Left ventricle myocardium superior (tissue), 1 donor: ENCODE results near the gene ZNF485. TPM values are rescaled to one million over a fixed set of nuclear protein-coding genes. Genes with fewer than 3 reads are reported as not detected.
"Not testable (repeated sequence)": the region's sequence is repeated elsewhere in the genome, so short reads cannot be mapped to it uniquely, and the experiment has no call there.

Experiments used
- ATAC-seq: fragments of 200-7000 bp; cut with Tn5 transposase; one replicate; pipeline ENCODE4 v1.9.1; 2020; ENCODE audit warnings: mild to moderate bottlenecking, moderate library complexity
- DNase-seq: peaks from one replicate; pipeline ENCODE4 v3.0.0-alpha.2; 2020
- intact Hi-C: fragments of 100-400 bp; cut with micrococcal nuclease; formaldehyde crosslinking; loops from one replicate; pipeline ENCODE4 v1.11.0; 2022
- total RNA-seq: library from RNA; stranded (reverse); fragmentation: NEBNext Ultra II Directional; extraction: Animal tissue kit (Norgen Biotek cat#: 25700); gene quantifications from one replicate; pipeline ENCODE4 v1.2.1, GENCODE V29; 2021
- donor health status: DM: no; HTN: yes; CAD: no; lungs with severe emphysema.

The ZNF485 gene
- total RNA-seq, 1 donor from 2014 or later: 1.1 TPM

DNA sequence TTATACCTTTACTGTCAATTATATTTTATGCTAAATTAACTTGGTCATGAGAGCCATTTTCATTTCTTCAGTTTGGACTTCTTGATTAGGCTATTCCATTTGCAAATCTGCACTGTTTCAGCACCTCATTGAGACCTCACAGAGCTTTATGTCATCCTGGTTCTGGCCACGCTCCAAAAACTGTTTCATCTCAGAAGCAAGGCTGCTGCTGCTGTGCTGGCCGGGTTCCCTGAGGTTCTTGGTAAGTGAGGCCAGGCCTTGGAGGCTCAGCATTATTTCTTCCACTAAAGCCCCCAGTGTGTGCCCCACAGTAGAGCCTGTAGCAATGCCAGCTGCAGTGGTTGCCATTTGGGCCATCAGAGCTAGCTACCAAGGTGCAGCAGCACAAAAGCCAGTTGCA lies 7.8 kb upstream of the ZNF485 start:
- intact Hi-C loops: no loop called here
- DNase-seq (peak; percentile 46), ATAC-seq (peak; percentile 75)

DNA sequence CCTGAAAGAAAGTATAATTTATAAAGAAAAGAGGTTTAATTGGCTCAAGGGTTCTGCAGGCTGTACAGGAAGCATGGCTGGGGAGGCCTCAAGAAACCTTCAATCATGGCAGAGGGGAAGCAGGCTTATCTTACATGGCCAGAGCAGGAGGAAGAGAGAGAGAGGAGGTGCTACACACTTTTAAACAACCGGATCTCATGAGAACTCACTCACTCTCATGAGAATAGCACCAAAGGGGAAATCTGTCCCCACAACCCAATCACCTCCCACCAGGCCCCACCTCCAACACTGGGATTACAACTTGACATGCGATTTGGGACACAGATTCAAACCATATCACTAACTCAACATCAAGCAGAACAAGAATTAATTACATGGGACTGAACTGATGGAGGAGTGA lies 6.9 kb upstream of the ZNF485 start:
- ATAC-seq (no peak), DNase-seq (no peak)
- intact Hi-C loops: no loop called here

DNA sequence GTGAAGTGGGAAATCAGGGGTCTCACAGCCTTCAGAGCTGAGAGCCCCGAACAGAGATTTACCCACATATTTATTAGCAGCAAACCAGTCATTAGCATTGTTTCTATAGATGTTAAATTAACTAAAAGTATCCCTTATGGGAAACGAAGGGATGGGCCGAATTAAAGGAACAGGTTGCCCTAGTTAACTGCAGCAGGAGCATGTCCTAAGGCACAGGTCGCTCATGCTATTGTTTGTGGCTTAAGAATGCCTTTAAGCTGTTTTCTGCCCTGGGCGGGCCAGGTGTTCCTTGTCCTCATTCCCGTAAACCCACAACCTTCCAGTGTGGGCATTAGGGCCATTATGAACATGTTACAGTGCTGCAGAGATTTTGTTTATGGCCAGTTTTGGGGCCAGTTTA lies 4.7 kb upstream of the ZNF485 start:
- ATAC-seq, DNase-seq, intact Hi-C loops: not testable (repeated sequence)

DNA sequence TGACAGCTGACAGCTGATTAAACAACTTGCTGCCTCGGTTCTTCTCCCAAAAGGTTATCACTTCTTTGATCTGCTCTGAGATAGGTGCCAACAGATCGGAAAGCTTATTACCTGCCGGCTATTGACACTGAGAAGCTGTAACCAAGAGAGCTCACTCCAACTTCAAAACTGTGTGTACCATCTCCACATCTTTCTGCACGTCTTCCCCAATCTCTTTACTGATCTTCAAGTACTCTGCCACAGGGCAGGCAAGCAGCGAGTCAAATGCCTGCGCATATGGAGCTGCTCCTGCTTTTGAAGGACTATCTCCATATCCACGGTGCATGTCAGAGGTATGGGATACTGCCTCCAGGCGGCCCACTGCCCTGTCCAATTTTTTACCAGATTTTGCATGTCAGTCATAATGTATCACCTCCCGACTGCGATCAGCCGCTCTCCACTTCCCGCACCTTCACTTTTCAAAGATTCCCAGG lies 352 bp upstream of the ZNF485 start:
- intact Hi-C loops: no loop called here
- ATAC-seq (peak; percentile 48), DNase-seq (no peak)

DNA sequence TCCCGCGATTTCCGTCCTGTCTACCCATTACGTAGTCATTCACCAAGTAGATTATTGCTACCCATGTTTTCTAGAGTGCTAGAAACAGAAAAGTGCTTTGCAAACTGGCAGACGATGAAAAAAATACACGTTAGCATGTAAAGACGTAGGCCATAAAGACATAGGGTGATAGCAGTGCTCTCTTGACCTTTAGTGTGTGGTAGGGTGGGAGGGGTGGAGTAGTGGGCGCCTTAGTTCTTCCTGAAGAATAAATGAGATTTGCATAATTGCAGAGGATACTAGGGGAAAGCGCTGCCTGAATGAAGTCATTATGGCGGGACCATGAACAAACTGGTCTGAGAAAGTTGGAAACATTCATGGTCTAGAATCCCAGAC lies 948 bp downstream of the ZNF485 start:
- intact Hi-C loops: no loop called here
- ATAC-seq (no peak), DNase-seq (no peak)

DNA sequence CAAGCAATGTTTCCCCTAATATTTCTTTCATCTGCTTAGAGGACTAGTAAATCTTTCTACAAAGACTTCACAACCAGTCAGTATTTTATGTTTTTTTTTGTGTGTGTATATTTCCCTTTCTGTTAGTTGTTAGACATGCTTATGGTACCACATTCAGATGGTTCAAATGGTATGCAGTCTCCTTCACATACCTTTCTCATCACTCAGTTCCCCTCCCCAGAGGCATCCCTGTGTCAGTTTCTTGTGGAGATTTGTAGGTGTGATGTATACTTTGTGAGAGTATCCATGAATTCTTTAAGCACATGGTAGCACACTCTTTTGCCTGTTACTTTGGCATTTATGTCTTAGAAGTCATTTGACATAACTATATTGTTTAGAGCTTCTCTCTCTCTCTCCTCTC lies 4.4 kb downstream of the ZNF485 start:
- ATAC-seq (no peak), DNase-seq (no peak)
- intact Hi-C loops: no loop called here

DNA sequence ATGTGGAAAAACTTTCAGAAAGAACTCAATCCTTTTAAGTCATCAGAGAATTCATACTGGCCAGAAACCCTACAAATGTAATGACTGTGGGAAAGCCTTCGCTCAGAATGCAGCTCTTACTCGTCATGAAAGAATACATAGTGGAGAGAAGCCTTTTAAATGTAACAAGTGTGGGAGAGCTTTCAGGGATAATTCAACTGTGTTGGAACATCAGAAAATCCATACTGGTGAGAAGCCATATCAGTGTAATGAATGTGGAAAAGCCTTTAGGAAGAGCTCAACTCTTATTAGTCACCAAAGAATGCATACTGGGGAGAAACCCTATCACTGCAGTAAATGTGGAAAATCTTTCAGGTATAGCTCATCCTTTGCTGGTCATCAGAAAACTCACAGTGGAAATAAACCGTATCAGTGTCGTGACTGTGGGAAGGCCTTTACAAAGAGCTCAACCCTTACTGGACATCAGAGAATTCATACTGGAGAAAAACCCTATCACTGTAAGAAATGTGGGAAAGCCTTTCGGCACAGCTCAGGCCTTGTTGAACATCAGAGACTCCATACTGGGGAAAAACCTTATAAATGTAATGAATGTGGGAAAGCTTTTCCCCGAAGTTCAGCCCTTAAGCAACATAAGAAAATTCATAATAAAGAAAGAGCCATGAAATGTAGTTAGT lies 10.6 kb downstream of the ZNF485 start:
- DNase-seq (no peak), ATAC-seq (no peak)
- intact Hi-C loops: no loop called here

DNA sequence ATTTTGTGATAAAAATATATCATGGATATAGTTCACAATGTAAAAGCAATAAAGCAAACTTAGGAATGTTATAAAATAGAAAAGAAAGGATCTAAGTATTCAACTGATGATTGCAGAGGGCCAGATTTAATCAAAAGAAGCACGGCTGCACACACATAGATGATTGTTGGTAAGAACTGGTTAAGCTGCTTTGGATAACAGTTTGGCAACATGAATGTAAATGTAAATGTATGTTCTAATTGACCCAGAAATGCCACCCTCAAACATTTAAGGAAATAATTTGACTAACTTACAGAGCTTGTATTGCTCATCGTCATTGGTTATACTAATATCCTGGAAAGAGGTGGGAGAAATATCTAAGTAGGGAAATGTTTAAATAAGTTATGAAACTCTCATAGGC lies 13.1 kb downstream of the ZNF485 start:
- DNase-seq: no peak
- intact Hi-C loops: no loop called here
- ATAC-seq: no peak

DNA sequence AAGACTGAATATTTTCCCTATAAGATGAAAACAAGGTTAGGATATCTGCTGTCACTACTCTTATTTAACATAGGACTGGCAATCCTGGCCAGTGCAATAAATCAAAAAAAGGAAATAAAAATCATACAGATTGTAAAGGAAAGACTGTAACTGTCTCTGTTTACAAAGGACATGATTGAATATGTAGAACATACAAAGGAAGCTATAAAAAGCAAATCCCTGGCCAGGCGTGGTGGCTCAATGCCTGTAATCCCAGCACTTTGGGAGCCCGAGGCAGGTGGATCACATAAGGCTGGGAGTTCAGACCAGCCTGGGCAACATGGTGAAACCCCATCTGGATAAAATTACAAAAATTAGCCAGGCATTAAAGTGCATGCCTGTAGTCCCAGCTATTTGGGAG lies 15.8 kb downstream of the ZNF485 start:
- ATAC-seq (no peak), DNase-seq (no peak)
- intact Hi-C loops: no loop called here

DNA sequence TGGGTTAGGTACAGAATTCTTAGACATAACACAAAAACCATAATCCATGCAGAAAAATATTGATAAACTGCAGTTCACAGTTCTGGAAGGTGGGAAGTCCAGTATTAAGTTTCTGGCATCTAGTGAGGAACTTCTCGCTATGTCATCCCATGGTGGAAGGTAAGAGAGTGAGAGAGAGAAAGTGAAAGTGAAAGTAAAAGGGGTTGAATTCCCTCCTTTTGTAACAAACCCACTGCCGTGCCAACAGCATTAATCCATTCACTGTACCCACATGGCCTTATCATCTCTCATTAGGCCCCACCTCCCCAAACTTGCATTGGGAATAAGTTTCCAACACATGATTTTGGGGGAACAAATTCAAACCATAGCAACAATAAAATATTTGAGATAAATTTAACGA lies 17.1 kb downstream of the ZNF485 start:
- DNase-seq (no peak), ATAC-seq (no peak)
- intact Hi-C loops: no loop called here

DNA sequence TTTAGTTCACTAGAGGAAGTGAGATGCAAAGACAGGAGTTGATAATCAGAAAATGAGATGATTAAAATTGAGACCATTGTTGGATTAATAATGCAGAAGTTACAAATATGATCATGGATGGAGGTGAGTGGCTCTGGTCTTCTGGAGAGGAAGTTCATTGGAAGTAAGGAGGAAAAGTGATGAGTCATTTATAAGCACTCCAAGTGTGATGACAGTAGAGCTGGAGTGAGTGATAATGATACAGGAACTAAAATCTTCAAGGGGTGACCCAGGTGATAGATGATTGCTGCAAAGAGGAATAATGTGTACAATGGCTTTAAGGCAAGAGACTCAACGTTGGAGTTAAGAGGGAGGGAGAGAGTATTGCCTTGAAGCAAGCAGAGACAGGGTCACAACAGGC lies 21.7 kb downstream of the ZNF485 start:
- intact Hi-C loops: no loop called here
- DNase-seq (no peak), ATAC-seq (no peak)

DNA sequence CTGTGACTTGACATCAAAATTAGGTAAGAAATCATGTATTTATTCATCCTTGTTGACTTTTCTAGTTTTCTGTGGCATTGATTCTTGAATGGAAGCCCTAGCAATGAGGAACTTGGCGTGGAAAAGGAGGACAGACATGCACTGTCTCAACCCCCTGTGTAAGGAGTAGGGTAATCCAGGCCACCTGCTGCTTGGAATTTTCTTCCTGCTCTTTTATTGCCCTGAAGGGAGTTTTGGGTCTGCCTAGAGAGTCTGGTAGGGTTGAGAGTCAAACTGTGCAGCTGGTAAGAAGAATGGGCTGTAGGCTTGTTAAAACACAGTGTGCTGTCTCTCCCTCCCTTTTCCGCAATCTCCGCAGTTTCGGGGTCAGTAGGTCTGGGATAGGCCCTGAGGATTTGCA lies 22.7 kb downstream of the ZNF485 start:
- DNase-seq (no peak), ATAC-seq (no peak)
- intact Hi-C loops: no loop called here

DNA sequence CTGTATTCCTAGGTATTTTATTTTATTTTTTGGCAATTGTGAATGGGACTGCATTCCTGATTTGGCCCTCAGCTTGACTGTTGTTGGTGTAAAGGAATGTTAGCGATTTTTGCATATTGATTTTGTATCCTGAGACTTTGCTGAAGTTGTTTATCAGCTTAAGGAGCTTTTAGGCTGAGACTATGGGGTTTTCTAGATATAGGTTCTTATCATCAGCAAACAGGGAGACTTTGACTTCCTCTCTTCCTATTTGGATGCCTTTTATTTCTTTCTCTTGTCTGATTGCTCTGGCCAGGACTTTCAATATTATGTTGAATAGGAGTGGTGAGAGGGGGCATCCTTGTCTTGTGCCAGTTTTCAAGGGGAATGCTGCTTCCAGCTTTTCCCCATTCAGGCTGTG lies 29.6 kb downstream of the ZNF485 start:
- intact Hi-C loops, ATAC-seq: not testable (repeated sequence)

DNA sequence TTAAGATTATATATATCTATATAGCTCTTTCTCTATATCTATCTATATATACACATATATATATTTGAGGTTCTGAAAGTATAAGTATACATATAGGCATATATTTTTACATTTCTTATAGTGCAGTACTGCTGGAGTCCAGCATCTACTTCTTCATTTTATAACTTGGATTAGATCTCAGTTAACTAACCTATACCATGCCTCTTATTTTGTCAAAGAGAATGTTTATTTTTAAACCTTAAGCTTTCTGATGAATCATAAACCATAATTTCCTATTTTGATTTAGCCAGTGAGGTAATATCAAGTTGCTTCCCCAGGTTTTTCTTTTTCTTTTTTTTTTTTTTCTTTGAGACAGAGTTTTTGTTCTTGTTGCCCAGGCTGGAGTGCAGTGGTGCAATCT lies 34.4 kb downstream of the ZNF485 start:
- intact Hi-C loops: no loop called here
- no peak for ATAC-seq

More for the DNA sequence above, 29.6 kb downstream of the ZNF485 start:
- DNase-seq: not testable (repeated sequence)

DNA sequence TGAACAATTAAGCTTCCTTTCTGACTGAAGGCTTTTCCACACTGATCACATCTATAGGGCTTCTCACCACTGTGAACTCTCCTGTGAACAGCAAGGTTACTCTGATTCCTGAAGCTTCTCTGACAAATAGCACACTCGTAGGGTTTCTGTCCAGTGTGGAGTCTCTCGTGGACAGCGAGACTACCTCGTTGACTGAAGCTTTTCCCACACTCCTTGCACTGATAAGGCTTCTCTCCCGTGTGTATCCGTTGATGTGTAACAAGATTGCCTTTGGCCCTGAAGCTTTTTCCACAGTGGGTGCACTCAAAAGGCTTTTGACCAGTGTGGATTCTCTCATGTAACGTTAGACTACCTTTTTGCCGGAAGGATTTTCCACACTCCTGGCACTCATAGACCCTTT lies 38.0 kb downstream of the ZNF485 start:
- DNase-seq (no peak), ATAC-seq (no peak)
- intact Hi-C loops: no loop called here

More for the DNA sequence above, 34.4 kb downstream of the ZNF485 start:
- DNase-seq: no peak

DNA sequence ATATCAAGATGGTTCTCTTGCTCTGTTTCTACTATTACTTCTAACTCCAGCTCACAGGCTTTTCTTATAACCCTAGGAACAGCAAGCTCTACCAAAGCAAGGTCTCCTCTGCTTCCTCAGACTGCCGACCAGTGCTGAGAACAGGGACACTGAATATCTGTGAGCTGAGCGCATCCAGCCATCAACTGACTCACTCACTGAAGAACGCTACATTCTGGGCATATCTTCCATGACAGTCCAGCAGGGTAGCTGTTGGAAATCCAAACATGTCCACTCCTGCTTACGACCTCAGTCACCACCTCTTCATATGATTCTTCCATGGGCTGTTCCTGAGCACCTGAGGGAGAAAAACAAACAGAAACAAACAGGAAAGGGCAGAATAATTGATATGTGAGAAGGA lies 39.6 kb downstream of the ZNF485 start:
- intact Hi-C loops: no loop called here
- no peak for ATAC-seq
- DNase-seq: no peak

DNA sequence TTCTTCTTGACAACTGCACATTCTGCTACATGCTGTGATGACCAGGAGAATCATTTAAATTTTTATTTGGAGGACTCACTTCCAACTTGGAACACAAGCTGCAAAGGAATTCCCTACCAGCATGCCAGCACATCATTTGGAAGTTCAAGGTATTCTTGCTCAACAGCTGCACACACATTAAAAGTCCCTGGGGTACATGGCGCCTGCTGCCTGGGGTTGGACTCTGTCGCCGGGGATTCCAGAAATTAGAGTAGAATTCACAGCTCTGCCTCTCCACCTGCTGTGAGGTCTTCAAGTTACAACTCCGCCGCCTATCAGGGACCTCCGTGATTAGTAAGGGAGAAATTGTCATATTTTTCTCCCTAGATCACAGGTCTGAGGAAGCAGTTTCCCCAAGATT lies 41.3 kb downstream of the ZNF485 start:
- intact Hi-C loops: no loop called here
- DNase-seq (no peak), ATAC-seq (no peak)

DNA sequence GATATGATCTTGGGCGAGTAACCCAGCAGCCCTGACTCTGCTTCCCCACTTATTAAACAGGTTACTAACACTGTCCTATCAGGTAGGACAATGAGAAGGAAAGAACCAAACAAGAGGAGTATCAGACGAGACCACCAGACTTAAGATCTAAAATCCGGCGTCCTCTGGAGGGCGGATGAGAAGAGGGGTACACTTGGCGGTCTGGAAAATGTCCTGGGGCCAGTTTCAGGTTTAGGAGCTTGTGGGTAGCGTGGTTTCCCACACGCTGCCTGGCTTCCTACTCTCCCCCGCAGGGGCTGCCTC lies 41.8 kb downstream of the ZNF485 start:
- no peak for DNase-seq
- ATAC-seq: no peak
- intact Hi-C loops: no loop called here

DNA sequence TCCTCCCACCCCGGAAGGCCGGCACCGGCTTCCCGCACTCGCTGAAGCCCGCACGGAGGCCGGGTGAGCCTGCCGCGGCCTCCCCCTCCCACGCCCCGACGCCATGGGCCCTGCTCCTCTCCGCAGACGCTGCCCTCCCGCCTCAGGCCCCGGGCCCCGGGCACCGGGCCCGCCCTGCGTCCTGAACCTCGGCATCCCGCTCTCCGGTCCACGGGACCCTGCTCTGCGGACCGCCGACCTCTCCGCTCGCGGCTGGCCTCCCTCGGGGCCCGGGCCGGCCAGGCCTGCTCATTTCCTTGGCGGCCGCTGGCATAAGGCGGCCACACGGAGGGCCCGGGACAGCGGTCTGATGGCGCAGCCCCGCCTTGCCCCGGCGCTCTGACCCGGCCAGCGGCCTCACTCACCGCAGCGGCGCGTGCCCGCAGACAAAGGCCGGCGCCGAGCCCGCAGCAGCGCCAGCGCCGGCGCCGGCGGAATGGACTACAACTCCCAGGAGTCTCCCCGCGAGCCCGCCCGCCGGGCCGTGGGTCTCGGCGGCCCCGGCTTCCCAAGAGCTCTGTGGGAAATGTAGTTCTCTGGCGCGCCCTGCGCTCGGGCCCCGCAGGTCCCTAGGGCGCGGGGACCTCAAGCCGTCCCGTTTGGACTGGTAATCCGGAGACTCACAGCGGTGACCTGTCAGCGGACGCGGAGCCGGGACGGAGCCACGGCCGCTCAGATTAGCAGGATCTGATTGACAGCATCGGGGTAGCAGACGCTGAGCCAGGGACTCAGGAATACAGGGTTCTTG lies 42.4 kb downstream of the ZNF485 start, which contains the start of gene ZNF32:
Gene ZNF32, minus strand, starts transcription at position 484 of the 787 bp plus-strand sequence. CDS start 2,748 bp downstream, outside the sequence.
- ATAC-seq (peak; percentile 99), DNase-seq (peak; percentile 93)
- intact Hi-C loops: no loop called here

DNA sequence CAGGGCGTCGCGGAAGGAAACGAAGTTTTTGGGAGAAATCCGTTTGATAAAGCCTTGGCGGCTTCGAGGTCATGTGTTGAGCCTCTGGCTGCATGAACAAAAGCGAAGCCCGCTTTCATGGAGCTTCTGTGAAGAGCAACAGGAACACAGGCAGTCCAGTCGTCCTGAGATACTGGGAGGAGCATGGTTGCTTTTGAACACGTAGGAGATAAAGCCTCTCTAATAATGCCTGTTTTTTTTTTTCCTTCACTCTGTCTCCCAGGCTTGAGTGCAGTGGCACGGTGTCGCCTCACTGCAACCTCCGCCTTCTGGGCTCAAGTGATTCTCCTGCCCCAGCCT lies 42.9 kb downstream of the ZNF485 start:
- ATAC-seq (peak; percentile 15), DNase-seq (no peak)
- intact Hi-C loops: no loop called here

DNA sequence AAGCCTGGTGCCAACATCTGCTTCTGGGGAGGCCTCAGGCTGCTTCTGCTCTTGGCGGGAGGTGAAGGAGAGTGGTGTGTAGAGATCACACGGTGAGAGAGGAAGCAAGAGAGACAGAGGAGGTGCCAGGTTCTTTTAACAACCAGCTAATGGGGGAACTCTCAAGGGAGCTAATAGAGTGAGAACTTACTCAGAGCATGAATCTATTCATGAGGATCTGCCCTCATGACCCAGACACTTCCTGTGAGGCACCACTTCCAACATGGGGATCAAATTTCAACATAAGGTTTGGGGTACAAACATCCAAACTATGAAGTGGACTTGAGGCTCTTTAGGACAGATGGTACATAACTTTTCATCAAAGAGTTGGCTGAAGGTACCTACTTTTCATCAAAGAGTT lies 47.5 kb downstream of the ZNF485 start:
- ATAC-seq: no peak
- DNase-seq: no peak
- intact Hi-C loops: no loop called here
